Tibial nerve (tissue), 3 donors: Measurements from ENCODE around the gene MBL2.

ENCODE experiments used
- POLR2A ChIP-seq, 2 donors: fragments of 450-650 bp; IDR thresholded peaks; one replicate each; pipeline ENCODE4 v1.6.1; 2017; ENCODE audit warnings: antibody characterized with exemption in 2 of 2, mild to moderate bottlenecking in 2 of 2, moderate library complexity in 2 of 2
- TF ChIP-seq, protein P1 (sequence below), 5 experiments: fragments of 200-600 bp in 3 of 5; fragments of 450-650 bp in 2 of 5; sonication (generic) in 3 of 5; IDR thresholded peaks; one replicate each; pipeline ENCODE4 v1.5.1; 2016 to 2019; ENCODE audit warnings: antibody characterized with exemption in 5 of 5, mild to moderate bottlenecking in 3 of 5, moderate library complexity in 2 of 5

DNA sequence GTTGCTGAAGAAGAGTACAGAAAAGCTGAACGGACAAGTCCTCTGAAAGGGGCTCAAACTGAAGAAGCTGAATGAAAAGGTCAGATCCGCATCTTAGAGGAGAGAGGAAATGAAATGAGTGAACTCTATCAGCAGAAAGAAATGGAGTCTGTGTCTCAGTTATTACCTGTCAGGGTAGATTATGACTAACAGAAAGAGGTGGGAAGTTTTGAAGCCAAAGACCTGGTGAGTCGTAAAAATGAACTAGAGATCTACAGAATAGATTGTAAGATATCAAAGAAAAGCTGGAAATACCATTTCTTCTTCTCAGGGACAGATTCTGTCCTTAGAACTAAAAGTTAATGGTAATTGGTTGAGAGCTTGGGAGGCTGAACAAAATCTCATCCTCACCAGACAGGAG is 11.1 kb upstream of the MBL2 start:
- TF ChIP-seq, protein P1, sequence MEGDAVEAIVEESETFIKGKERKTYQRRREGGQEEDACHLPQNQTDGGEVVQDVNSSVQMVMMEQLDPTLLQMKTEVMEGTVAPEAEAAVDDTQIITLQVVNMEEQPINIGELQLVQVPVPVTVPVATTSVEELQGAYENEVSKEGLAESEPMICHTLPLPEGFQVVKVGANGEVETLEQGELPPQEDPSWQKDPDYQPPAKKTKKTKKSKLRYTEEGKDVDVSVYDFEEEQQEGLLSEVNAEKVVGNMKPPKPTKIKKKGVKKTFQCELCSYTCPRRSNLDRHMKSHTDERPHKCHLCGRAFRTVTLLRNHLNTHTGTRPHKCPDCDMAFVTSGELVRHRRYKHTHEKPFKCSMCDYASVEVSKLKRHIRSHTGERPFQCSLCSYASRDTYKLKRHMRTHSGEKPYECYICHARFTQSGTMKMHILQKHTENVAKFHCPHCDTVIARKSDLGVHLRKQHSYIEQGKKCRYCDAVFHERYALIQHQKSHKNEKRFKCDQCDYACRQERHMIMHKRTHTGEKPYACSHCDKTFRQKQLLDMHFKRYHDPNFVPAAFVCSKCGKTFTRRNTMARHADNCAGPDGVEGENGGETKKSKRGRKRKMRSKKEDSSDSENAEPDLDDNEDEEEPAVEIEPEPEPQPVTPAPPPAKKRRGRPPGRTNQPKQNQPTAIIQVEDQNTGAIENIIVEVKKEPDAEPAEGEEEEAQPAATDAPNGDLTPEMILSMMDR (IDR thresholded peaks at IDR 0.05): no peak
- TF ChIP-seq POLR2A (IDR thresholded peaks at IDR 0.05): no peak
